ENCODE results near the gene UQCRQ. TPM values are rescaled to one million over a fixed set of nuclear protein-coding genes. Genes with fewer than 3 reads are reported as not detected.
"Not testable (repeated sequence)": the region's sequence is repeated elsewhere in the genome, so short reads cannot be mapped to it uniquely, and the experiment has no call there.

The UQCRQ gene
- total and polyA plus RNA-seq, 3 donors from 2014 or later = 154 to 171 (median 167) TPM

- no peaks in the 10 kb centered on the region for H3K27me3 ChIP-seq
- H3K36me3 ChIP-seq (ENCODE audit: low read depth, missing control alignments) = no peaks in the 10 kb centered on the region
- no peaks in the 10 kb centered on the region for H3K9me3 ChIP-seq
- TF ChIP-seq CTCF (IDR thresholded peaks at IDR 0.05) = no peak
- TF ChIP-seq POLR2A (IDR thresholded peaks at IDR 0.05) = no peak
- no peak overlapping the region for H3K4me3 ChIP-seq
- WGBS, 2 donors = 42 to 58% methylated on average over 3 of the region's 3 CpGs
- no peak for DNase-seq
- no peaks in the 10 kb centered on the region for H3K4me1 ChIP-seq
- intact Hi-C loops (cut with DNase I; ENCODE audit: low total_unique reads) = no loop called here
- no peak overlapping the region for H3K27ac ChIP-seq
Observed at GRCh38 chr5:132854301-132854700, 12.1 kb upstream of the UQCRQ start.

GRCh38 chr5:132854992-132855391, 11.4 kb upstream of the UQCRQ start:
- H3K4me3 ChIP-seq; H3K9me3 ChIP-seq; H3K36me3 ChIP-seq (ENCODE audit: low read depth, missing control alignments); H3K27ac ChIP-seq; DNase-seq; H3K4me1 ChIP-seq; intact Hi-C loops (cut with DNase I; ENCODE audit: low total_unique reads); H3K27me3 ChIP-seq: not testable (repeated sequence)
- WGBS, 2 donors = 94 to 98% methylated on average over 5 of the region's 5 CpGs

- no peak for DNase-seq
- Histone ChIP-seq H3K4me1 (no peaks in the 10 kb centered on the region), H3K27me3 (no peaks in the 10 kb centered on the region), H3K4me3 (no peak overlapping the region), H3K27ac (no peak overlapping the region), H3K36me3 (ENCODE audit: low read depth, missing control alignments) (no peaks in the 10 kb centered on the region), H3K9me3 (no peaks in the 10 kb centered on the region)
- intact Hi-C loops (cut with DNase I; ENCODE audit: low total_unique reads) = no loop called here
- WGBS, 2 donors = 79 to 88% methylated on average over 3 of the region's 3 CpGs
- TF ChIP-seq POLR2A (IDR thresholded peaks at IDR 0.05) = no peak
- no peak for TF ChIP-seq CTCF (IDR thresholded peaks at IDR 0.05)
Observed at GRCh38 chr5:132856011-132856410, 10.4 kb upstream of the UQCRQ start.

- H3K4me1 ChIP-seq = no peaks in the 10 kb centered on the region
- DNase-seq = no peak
- H3K27ac ChIP-seq = no peak overlapping the region
- TF ChIP-seq POLR2A (IDR thresholded peaks at IDR 0.05) (no peak), CTCF (IDR thresholded peaks at IDR 0.05) (no peak)
- no peak overlapping the region for H3K4me3 ChIP-seq
- no peaks in the 10 kb centered on the region for H3K36me3 ChIP-seq (ENCODE audit: low read depth, missing control alignments)
- WGBS, 2 donors = 87 to 89% methylated on average over 2 of the region's 2 CpGs
- intact Hi-C loops (cut with DNase I; ENCODE audit: low total_unique reads) = no loop called here
- H3K27me3 ChIP-seq = no peaks in the 10 kb centered on the region
- no peaks in the 10 kb centered on the region for H3K9me3 ChIP-seq
Observed at GRCh38 chr5:132859889-132860437, 6.5 kb upstream of the UQCRQ start.

- 80% methylated on average over 5 of the region's 5 CpGs for WGBS, 2 donors
- intact Hi-C loops (cut with DNase I; ENCODE audit: low total_unique reads) = no loop called here
Observed at GRCh38 chr5:132860742-132861141, 5.7 kb upstream of the UQCRQ start.

More at GRCh38 chr5:132860742-132861141, 5.7 kb upstream of the UQCRQ start:
- H3K4me3 ChIP-seq = no peak overlapping the region
- H3K36me3 ChIP-seq (ENCODE audit: low read depth, missing control alignments) = no peaks in the 10 kb centered on the region
- H3K4me1 ChIP-seq = no peaks in the 10 kb centered on the region
- no peaks in the 10 kb centered on the region for H3K27me3 ChIP-seq
- no peaks in the 10 kb centered on the region for H3K9me3 ChIP-seq
- no peak for TF ChIP-seq CTCF (IDR thresholded peaks at IDR 0.05)
- no peak for DNase-seq
- no peak overlapping the region for H3K27ac ChIP-seq

Measured in testis (tissue), 3 donors.